ENCODE results near the gene NPY. TPM values are rescaled to one million over a fixed set of nuclear protein-coding genes. Genes with fewer than 3 reads are reported as not detected.

Gene NPY
- 10 to 100 TPM in 1 of 4 donors, 1 to 10 TPM in 1, not detected in 2; 1.2 to 10.9 TPM for total RNA-seq

DNA sequence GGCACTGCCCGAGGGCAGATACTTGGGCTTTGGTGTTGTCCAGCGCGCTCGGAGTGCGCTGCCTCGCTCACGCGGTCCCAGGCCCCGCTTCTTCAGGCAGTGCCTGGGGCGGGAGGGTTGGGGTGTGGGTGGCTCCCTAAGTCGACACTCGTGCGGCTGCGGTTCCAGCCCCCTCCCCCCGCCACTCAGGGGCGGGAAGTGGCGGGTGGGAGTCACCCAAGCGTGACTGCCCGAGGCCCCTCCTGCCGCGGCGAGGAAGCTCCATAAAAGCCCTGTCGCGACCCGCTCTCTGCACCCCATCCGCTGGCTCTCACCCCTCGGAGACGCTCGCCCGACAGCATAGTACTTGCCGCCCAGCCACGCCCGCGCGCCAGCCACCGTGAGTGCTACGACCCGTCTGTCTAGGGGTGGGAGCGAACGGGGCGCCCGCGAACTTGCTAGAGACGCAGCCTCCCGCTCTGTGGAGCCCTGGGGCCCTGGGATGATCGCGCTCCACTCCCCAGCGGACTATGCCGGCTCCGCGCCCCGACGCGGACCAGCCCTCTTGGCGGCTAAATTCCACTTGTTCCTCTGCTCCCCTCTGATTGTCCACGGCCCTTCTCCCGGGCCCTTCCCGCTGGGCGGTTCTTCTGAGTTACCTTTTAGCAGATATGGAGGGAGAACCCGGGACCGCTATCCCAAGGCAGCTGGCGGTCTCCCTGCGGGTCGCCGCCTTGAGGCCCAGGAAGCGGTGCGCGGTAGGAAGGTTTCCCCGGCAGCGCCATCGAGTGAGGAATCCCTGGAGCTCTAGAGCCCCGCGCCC lies at the start of gene NPY:
TSS of gene NPY (plus strand) at position 294 of the 802 bp plus-strand sequence. CDS start 1,051 bp downstream, outside the sequence.
- H3K4me3 ChIP-seq (ENCODE audit: low read depth, poor library complexity, severe bottlenecking): no peak within 1 kb of the TSS
- 3% methylated on average over 19 to 61 of the region's 73 CpGs for WGBS, 2 donors
- intact Hi-C loops (cut with DNase I; ENCODE audit: low total_unique reads): no loop called here
- TF ChIP-seq POLR2A (IDR thresholded peaks at IDR 0.05): no peak
- TF ChIP-seq, protein P1, sequence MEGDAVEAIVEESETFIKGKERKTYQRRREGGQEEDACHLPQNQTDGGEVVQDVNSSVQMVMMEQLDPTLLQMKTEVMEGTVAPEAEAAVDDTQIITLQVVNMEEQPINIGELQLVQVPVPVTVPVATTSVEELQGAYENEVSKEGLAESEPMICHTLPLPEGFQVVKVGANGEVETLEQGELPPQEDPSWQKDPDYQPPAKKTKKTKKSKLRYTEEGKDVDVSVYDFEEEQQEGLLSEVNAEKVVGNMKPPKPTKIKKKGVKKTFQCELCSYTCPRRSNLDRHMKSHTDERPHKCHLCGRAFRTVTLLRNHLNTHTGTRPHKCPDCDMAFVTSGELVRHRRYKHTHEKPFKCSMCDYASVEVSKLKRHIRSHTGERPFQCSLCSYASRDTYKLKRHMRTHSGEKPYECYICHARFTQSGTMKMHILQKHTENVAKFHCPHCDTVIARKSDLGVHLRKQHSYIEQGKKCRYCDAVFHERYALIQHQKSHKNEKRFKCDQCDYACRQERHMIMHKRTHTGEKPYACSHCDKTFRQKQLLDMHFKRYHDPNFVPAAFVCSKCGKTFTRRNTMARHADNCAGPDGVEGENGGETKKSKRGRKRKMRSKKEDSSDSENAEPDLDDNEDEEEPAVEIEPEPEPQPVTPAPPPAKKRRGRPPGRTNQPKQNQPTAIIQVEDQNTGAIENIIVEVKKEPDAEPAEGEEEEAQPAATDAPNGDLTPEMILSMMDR (IDR thresholded peaks at IDR 0.05): no peak
- no peak for DNase-seq (ENCODE audit: low spot score in 2 of 2)

DNA sequence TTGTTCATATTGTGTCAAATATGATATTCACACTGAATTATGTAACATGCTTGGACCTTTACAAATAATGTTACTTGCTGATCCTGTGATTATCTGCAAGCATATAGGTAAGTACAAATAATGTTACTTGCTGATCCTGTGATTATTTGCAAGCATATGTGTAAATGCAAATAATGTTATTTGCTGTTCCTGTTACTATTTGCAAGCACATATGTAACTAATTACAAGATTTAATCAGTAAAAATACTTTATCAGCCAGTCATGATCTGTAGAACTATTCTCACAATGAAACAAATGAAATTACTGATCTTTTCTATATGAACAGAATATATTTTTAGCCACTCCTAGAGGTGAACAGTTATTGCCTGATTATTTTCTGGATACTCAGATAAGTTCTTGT lies 44.7 kb upstream of the NPY start:
- no peak for DNase-seq (ENCODE audit: low spot score in 2 of 2)
- TF ChIP-seq, protein P1 (IDR thresholded peaks at IDR 0.05): no peak
- TF ChIP-seq POLR2A (IDR thresholded peaks at IDR 0.05): no peak
- no peak overlapping the region for H3K4me3 ChIP-seq (ENCODE audit: low read depth, poor library complexity, severe bottlenecking)
- intact Hi-C loops (cut with DNase I; ENCODE audit: low total_unique reads): no loop called here

DNA sequence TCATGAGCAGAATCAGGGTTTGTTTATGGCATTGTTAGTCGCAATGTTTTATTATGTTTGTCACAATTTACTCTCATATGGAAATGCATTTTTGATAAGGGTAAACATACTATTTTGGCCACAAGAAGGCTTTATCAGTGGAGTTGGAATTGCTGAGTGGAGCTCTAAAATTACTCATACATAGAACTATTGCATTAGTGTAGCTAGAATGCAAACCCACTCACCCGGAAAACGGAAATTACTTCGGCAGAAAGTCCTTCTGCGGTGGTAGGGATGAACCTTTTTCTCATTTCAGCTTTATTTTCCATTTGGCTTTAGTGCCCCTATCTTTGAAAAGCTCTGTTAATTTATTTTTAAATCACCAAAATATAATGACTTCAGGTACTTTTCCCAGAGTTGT lies 42.8 kb upstream of the NPY start:
- intact Hi-C loops (cut with DNase I; ENCODE audit: low total_unique reads): no loop called here
- TF ChIP-seq POLR2A (IDR thresholded peaks at IDR 0.05): no peak
- TF ChIP-seq, protein P1 (IDR thresholded peaks at IDR 0.05): no peak
- no peak overlapping the region for H3K4me3 ChIP-seq (ENCODE audit: low read depth, poor library complexity, severe bottlenecking)
- WGBS, 2 donors: 91 to 93% methylated on average over 5 of the region's 5 CpGs
- no peak for DNase-seq (ENCODE audit: low spot score in 2 of 2)

DNA sequence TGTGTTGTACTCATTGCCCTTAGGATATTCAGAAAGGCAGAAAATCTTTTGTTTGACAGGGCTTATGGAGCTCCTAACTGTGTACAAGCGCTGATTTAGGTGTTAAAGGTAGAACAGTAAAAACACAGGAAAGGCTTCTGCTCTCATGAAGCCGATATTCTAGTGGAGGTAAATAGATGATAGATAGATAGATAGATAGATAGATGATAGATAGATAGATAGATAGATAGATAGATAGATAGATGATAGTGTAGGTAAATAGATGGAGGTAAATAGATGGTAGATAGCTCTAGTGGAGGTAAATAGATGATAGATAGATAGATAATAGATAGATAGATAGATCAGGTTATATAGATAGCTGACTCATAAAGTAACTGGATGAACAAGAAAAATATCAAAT lies 39.4 kb upstream of the NPY start:
- TF ChIP-seq, protein P1 (IDR thresholded peaks at IDR 0.05): no peak
- no peak for TF ChIP-seq POLR2A (IDR thresholded peaks at IDR 0.05)
- intact Hi-C loops (cut with DNase I; ENCODE audit: low total_unique reads): no loop called here
- WGBS, 2 donors: 73 to 76% methylated on average over 2 of the region's 2 CpGs
- H3K4me3 ChIP-seq (ENCODE audit: low read depth, poor library complexity, severe bottlenecking): no peak overlapping the region
- no peak for DNase-seq (ENCODE audit: low spot score in 2 of 2)

DNA sequence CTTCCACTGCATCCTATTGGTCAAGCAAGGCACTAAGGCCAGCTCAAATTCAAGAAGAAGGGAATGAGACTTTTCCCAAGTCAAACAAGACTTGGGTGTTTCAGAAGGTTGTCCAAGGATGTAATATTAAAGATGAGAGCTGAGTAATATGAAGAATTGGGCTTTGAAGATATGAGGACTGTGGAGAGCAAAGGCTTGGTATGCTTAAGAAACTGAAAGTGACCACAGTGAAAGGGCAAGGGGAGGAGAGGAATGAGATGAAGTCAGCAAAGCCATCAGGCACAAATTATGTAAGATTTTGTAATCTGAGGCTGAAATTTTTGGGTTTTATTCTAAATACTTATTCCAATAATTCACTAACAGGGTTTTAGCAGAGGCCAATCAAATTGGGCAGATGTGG lies 38.6 kb upstream of the NPY start:
- intact Hi-C loops (cut with DNase I; ENCODE audit: low total_unique reads): no loop called here
- DNase-seq (ENCODE audit: low spot score in 2 of 2): no peak
- TF ChIP-seq POLR2A (IDR thresholded peaks at IDR 0.05): no peak
- TF ChIP-seq, protein P1 (IDR thresholded peaks at IDR 0.05): no peak
- H3K4me3 ChIP-seq (ENCODE audit: low read depth, poor library complexity, severe bottlenecking): no peak overlapping the region

DNA sequence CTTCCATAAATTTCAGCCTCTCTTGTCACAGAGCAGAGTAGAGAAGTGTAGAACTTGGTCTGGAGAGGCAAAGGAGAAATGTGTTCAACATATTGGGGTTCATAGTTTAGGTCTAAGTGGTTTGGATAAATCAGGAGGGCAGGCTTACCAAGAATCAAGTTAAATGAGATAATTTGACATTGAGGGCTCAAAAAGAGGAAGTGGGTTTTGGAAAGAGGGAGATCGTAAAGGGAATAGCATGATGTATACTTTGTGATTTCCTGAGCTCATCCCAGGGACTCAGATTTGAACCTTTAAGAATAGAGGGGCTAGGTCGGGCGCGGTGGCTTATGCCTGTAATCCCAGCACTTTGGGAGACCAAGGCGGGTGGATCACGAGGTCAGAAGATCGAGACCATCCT lies 34.7 kb upstream of the NPY start:
- TF ChIP-seq, protein P1 (IDR thresholded peaks at IDR 0.05): no peak
- TF ChIP-seq POLR2A (IDR thresholded peaks at IDR 0.05): no peak
- DNase-seq (ENCODE audit: low spot score in 2 of 2): no peak
- intact Hi-C loops (cut with DNase I; ENCODE audit: low total_unique reads): no loop called here
- WGBS, 2 donors: 85 to 96% methylated on average over 7 of the region's 7 CpGs
- no peak overlapping the region for H3K4me3 ChIP-seq (ENCODE audit: low read depth, poor library complexity, severe bottlenecking)
